ENCODE measurements around the gene TOMM20.

GRCh38 chr1:235077571-235078479 is 50.8 kb downstream of the TOMM20 start:
- TF ChIP-seq CTCF (IDR thresholded peaks at IDR 0.05) (no peak), EZH2 (IDR thresholded peaks at IDR 0.05; ENCODE audit: borderline replicate concordance, insufficient read depth, low read depth, low read length, poor library complexity, severe bottlenecking) (no peak)

All from B cell (primary cell).